Measurements from ENCODE around the gene PLA2G4B. TPM values are rescaled to one million over a fixed set of nuclear protein-coding genes. Genes with fewer than 3 reads are reported as not detected.

PLA2G4B gene
- polyA plus RNA-seq, 3 donors, result 5.3 to 7.9 (median 5.5) TPM

DNA sequence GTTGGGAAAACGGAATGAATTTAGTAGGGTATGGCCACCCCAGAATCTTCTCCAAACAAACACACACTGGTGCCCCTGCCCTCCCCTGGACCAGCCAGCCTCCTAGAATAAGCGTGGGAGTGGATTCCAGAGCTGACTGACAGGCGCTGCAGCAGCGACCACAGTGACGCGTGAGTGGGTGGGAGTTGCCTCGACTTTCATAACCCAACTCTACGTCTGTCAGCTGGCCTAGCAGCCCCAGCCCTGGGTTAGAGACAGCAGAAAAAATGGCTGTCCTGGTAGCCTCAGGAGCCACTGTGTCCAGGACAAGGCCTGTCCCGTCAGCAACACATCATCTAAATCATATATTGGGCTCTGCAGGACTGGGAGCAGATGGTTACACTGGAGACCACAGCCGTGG lies 10.0 kb downstream of the PLA2G4B start:
- DNase-seq (ENCODE audit: low read depth in 3 of 3, low spot score in 2 of 3), result no peak

DNA sequence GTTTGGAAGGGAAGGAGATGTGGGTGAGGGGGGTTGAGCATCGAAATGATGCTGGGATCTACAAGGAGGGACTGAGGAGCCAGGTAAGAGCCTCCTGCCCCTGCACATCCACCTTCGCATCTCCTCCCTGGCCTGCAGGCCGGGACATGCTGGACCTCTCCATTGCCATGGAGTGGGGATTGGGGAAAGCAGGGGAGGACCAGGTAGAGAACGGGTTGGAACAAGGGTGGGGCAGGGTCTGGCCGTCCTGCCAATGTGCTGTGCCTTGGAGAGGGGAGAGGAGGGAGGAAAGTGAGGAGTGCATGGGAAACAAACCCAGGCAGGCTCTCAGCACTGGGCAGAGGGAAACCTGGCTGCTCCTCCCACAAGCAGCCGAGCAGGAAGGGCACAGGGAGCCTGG lies 10.6 kb downstream of the PLA2G4B start:
- no peak for DNase-seq (ENCODE audit: low read depth in 3 of 3, low spot score in 2 of 3)

DNA sequence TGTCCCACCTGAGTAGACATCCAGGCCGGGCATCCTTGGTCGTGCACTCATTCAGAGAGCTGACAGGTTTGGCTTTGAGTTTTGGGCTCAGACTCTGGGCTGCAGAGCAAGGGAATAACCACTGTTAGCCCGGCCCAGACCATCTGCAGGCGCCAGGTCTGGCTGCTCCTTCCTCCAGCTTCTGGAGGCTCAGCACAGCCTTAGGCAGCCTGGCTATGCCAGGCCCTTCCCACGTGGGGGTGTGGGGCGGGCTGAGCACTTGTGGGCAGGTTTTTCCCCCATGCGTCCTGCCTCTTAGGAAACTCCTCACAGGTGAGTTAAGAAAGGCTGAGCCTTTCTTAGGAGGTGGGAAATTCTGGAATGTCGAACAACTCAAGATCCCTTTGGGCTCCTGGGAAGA lies 11.2 kb downstream of the PLA2G4B start:
- DNase-seq (ENCODE audit: low read depth in 3 of 3, low spot score in 2 of 3), result no peak

DNA sequence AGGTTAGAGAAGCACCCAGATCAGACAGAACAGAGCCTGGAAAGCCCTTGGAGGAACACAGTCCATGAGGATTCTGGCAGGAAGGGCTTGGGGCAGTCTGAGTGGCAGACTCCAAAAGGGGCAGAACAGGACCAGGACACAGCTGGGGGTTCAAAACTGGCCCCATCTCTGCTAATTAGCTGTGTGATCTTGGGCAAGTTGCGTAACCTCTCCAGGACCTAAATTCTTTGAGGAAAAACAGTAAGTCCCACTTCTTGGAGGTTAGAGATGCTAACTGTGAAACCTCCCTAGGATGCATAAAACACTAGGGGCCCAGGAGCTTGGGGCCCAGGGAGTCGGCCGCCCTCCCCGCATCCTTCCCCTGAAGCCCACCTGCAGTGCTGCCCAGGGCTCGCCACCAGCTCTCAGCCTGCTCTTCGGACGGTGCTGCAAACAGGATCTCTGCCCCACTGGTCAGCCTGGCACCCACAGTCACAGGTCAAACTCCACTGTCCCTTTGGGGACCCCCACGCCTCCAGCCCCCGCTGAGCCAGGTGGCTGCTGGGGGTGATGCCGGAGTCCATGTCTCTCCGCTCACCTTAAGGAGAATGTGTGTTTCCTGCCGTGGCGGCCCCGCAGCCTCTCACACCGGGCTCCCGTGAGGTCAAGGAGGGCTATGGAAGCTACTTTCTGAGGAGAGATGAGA lies 12.0 kb downstream of the PLA2G4B start:
- no peak for DNase-seq (ENCODE audit: low read depth in 3 of 3, low spot score in 2 of 3)

DNA sequence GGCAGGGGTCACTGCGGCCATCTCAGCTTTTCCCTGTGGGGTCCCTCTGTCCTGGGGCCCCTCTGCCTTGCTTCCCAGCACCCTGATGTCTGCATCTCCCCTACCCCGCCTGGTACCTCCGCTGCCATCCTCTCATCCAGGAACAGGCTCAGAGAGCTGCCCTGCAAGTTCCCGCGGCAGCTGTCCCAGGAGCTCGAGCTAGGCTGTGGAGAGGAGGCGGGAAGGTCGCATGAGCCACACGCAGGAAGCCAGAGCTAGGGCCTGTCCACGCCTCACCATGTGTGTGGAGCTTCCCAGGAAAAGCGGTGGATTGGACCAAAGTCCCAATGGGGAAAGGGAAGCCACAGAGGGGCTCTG lies 12.5 kb downstream of the PLA2G4B start:
- DNase-seq (ENCODE audit: low read depth in 3 of 3, low spot score in 2 of 3), result no peak

DNA sequence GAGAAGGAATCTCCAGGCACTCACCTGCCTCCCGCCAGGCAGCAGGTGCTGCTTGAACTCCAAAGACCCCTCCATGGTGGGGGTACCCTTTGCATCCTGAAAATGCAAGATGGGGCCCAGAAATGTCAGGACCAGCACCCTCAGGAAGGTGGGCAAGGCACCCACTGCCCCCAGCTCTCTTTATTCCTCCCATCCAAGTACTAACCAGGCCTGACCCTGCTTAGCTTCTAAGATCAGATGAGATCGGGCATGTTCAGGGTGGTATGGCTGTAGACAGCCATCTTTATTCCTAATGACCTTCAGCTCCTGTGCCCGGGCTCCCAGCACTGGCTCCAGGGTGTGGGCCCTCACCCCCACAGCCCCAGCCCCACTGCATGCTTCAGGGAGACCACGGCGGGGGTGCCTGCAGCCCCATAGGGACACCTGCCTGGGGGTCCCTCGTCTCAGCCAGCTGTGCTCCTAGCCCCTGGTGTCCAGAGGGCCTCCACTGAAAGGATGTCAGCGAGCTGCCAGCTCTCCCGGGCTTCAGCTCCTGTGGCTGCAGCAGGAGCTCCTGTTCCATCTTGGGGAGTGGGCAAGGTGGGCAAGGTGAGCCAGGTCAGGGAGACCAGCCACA lies 13.2 kb downstream of the PLA2G4B start:
- DNase-seq (ENCODE audit: low read depth in 3 of 3, low spot score in 2 of 3), result no peak

DNA sequence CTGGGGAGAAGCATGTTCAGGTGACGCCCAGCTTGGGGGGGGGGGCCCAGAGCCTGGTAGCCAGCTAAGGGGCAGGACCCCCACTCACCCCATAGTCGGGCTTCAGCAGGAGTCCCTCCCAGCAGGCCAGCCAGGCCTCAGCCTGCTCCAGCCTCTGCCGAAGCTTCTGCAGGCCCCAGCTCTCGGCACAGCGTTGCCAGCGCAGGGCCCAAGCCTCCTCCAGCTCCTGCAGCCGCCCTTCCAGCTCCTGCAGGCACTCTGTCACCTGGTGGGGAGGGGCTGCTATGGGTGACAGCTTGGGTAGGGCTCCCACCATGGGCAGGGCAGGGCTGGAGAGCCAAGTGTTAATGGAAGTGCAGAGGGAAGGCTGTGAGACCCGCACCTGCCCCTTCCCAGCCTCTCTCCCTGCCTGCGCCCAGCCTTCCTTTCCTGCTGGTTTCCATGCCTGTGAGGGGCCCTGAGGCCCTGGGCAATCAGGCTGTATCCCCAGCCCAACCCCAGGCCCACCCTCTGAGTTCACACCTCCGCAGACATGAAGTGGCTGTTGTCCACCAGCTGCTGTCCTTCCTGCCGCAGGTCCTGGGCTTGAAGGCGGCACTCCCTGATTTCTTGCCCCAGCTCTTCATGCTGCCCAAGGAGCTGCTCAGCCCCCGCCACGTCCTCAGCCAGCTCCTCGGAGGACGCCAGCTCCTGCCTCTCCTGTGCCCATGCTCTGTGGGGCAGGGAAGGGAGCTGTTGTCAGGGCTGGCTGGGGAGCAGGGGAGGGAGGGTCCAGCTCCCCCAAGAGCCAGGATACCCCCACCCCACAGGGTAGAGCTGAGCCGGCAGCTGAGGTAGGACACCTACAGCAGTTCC lies 14.3 kb downstream of the PLA2G4B start:
- no peak for DNase-seq (ENCODE audit: low read depth in 3 of 3, low spot score in 2 of 3)

DNA sequence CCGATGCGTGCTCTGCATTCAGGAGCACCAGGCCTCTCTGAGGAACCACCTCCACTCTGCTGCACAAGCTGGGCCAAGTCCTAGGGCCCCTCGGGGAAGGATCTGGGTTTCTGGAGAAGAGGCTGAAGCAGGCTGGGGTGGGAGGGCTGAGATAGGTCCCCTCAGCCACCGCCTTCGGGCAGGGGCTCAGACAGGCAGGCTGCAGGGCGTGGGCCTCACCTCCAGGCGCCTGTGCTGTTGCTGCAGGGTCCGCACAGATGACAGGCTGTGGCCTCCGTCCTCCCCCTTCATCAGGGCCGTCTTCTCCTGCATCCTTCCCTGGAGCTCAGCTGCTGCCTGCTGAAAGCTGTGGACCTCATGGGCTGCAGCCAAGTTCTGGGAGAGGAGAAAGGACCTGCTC lies 15.2 kb downstream of the PLA2G4B start:
- DNase-seq (ENCODE audit: low read depth in 3 of 3, low spot score in 2 of 3), result no peak

DNA sequence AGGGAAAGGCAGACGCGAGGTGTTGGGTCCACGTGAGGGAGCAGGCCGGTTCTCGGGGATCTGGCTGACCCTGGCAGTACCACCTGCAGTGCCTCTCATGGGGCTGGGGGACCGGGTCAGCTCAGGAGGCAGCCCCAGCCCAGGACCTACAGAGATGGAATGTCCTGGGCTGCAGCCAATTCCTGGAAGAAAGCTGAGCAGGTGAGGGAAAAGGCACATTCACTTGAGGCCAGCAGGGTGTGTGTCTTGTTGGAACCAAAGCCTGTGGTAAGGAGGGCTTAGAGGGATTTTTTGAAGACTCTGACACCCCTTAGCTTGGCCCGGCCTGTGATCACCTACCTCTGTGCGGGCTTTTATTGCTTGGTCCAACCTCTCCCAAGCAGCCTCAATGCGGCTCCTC lies 15.8 kb downstream of the PLA2G4B start:
- no peak for DNase-seq (ENCODE audit: low read depth in 3 of 3, low spot score in 2 of 3)

DNA sequence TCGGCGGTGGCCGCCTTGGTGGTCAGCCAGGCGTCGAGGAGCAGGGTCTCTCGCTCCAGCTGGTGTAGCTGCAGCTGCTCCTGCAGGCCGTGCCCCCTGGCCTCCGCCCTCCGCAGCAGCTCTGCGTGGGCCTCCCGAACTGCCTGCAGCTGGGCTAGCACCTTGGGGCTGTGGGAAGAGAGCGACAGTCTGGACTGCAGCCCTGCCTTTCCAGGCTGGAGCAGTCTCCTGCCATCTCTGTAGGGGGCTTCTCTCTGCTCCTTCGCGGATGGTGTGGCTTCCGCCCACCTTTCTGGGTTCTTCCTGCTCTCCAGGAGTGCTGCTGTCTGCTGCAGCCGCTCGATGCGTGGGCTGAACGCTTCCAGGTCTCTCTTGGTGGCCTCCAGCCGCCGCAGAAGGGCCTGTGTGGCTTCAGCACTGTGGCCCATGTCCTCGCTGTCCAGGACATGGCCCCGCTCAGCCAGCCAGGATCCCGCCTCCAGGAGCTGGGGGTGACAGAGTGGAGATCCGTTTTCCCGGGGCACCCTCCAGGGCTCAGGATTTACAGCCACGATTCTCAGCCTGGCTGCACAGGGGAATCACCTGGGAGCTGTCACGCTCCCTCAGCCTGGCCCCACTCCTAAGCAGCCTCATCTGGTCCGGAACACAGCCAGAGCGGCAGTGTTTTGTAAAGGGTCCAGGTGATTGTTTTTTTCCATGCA lies 16.8 kb downstream of the PLA2G4B start:
- peak; percentile 17 to 44 (median 33) for DNase-seq (ENCODE audit: low read depth in 3 of 3, low spot score in 2 of 3)

DNA sequence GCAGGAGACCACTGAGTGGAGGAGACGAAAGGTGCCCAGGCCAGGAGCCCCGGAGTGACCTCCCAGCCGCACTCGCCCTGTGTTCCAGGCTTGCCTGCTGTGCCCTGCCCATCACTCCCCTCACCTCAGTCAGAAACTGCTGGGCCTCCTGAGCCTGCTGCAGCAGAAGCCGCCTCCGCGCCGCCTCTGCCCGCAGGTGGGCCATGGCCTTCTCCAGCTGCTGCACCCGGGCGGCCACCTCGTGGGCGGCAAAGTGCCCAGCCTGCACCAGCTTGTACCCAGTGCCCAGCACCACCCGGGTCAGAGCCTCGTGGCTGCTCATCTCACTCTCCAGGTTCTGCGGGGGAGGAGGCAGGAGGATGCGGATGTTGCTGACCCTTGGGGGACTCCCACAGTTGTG lies 17.6 kb downstream of the PLA2G4B start:
- no peak for DNase-seq (ENCODE audit: low read depth in 3 of 3, low spot score in 2 of 3)

DNA sequence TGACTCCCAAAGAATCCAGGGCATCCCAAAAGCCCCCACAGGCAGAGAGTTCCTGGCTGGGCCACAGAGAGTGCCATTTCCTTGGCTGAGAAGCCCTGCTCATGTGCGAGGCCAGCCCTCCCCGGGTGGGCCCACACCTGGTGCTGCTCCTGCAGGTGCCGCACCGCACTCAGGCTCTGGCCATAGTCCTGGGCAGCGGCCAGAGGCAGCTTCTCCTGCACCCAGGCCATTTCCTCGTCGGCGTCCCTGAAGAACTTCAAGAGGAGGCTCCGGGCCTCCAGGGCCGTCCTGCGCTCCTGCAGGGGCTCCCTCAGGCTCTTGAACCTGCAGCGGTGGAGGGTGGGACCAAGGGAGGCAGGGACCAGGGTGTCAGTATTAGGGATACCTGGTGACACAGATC lies 18.1 kb downstream of the PLA2G4B start:
- DNase-seq (ENCODE audit: low read depth in 3 of 3, low spot score in 2 of 3), result no peak

DNA sequence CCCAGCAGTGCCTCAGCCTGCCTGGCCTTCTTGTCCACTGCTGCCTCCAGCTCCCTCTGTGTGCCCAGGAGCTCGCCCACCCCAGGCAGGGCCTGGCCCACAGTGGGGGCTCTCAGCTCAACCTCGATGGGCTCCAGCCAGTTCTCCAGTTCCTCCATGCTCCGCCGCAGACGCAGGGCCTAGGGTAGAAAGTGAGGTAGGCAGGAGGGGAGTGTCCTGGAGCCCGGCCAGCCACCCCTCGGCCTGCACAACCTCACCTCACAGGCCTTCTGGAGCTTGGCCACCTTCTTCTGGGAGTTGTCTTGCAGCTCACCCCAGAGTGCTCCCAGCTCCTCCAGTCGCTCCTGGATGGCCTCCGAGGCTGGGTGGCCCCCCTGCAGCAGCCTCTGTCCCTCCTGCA lies 18.7 kb downstream of the PLA2G4B start:
- DNase-seq (ENCODE audit: low read depth in 3 of 3, low spot score in 2 of 3), result no peak

DNA sequence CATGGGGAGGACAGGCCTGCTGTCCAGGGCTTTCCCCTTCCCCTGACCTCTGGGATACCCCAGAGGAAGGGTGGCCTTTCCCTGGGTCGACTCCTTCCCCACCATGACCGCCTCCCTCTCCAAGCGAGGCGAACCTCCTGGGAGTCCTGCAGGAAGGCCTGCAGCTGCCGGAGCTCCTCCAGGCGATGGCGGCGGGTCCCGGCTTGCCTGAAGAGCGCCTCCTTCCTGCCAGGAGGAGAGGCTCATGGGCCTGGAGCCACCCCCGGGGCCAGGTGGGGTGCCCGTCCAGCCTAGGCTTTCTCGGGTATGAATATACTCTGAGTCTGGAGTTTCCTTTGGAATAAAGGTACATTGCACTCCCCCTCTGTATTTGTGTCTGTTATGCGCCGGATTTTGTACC lies 20.1 kb downstream of the PLA2G4B start:
- no peak for DNase-seq (ENCODE audit: low read depth in 3 of 3, low spot score in 2 of 3)

DNA sequence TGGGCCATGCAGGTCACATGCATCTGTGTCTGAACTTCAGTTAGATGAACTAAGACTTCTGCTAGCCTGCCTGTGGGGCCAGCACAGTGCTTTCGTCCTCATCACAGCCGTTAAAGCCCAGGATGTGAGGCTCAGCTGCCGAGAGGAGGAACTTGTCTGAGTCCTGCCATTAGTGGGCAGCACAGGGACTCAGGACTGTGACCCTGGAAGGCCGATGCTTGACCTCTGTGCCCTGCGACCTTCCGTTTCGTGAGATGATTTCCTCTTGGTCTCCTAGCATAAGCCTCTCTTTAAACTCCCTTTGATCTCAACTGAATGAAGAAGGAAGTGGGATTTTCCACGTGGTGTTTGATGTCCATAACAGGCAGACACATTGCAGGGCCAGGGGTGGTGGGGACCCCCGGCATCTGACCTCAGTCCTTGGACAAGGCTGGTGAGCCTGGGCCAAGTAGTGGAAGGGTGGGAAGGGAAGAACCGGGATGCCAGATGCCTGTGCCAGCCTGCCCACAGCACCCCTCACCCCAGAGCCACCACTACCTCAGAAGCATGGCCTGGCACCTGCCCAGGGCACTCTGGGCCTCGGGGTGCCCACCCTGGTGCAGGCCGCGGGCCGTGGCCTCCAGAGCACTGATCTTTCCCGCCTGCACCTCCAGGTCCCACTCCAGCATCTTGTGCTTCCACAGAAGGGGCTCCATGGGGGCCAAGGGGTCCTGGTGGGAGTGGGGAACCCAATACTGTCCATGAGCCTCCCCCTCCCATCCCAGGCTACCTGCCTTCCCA lies 21.6 kb downstream of the PLA2G4B start:
- no peak for DNase-seq (ENCODE audit: low read depth in 3 of 3, low spot score in 2 of 3)

DNA sequence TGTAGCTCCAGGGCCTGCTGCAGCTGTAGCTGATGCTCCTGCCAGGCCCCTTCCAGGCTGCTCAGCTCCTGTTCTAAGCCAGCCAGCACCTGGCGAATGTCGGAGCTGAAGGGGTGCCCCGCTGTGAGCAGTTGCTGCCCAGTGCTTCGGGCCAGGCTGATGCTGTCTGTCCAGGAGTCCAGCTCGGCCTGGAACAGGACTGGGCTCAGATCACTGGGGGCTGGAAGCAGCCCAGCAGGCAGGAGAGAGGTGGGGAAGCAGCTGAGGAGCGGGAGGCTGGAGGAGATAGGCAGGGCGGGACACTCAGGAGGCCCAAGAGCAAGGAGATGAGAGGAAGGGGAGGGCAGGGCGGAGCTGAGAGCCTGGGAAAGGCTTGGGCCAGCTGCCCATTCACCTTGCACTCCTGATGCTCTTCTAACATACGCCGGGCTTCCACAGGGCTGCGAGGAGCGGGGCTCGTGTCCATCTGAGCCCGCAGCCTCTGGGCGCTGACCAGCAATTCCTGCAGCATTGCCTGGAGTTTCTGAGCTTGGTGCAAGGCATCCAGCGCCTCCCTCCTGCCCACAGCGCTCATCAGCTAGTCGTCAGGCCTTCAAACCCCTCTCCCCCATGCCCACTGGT lies 23.2 kb downstream of the PLA2G4B start:
- no peak for DNase-seq (ENCODE audit: low read depth in 3 of 3, low spot score in 2 of 3)

DNA sequence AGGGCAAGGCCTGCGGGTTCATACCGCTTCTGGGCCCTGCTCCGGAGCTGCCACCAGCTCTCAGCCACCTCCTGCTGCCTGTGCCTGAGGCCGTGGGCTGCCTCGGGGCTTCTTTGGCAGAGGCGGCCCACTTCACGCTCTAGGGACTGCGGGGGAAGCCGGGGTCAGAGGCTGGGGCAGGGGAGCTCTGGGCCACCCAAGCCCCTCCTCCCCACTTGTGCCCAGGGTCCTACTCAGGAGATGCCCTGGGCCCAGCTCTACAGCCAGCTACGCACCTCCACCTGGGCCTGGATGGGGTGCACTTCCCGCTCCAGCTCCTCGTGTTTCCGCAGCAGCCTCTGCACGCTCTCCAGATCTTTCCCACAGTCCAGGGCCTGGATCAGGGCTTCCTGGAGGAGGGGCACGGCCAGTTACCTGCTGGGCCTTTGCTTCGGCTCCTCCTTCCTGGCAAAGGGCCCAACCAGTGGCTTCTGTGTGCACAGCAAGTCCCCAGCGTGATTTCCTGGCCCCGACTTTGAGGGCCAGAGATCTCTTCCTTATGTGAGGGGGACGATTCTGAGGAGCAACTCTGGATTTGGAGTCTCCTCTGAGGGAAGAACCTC lies 24.0 kb downstream of the PLA2G4B start:
- no peak for DNase-seq (ENCODE audit: low read depth in 3 of 3, low spot score in 2 of 3)

DNA sequence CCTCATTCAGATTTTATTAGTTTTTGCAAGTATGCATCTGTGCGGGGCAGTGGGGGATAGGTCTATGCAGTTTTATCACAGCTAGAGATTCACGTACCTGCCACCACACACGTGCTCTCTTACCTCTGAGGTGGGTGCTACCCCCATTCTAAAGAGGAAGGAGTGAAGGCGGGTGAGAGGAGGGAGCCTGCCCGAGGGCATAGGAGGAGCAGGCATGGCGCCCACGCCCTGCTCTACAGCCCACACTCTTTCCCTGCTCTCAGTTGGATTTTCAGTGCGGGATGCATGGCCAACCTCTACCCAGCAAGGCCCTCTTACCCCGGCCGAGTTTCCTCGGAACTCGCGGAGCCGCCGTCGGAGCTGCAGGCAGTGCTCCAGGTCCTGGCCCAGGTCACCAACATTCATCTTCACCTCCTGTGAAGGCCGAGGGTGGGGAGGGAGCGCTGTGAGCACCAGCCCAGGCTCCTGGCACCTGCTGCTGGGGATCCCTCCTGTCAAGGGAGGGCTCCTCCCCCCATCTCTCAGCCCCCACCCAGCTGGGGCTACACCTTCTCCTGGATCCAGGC lies 26.9 kb downstream of the PLA2G4B start:
- DNase-seq (ENCODE audit: low read depth in 3 of 3, low spot score in 2 of 3), result no peak

DNA sequence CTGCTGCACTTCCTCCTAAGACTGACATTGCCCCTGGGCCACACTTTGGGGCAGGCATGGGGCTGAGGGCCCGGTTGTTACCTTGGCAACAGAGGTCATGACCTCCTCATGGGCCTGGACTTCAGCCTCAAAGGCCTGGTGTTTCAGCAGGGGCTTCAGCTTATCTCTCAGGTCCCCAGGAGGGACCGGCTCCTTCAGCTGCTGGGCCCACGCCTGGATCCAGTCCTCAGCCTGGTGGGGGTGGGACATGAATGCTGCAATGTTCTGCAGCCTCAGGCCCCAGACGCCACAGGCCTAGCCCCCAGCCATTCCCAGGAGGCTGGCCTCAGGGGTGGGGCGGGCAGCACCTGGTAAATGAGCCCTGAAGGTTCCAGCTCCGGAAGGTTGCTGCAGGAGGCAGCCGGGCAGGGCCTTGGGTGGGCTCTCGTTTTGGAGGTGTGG lies 27.6 kb downstream of the PLA2G4B start:
- DNase-seq (ENCODE audit: low read depth in 3 of 3, low spot score in 2 of 3), result no peak

All from right renal cortex interstitium (tissue), 3 donors.